GM21447 (cell line): ENCODE data around the gene ZFY.

Source experiments
- ATAC-seq: cut with Tn5 transposase; IDR thresholded peaks from one replicate; pipeline ENCODE4 v1.9.1; 2021; ENCODE audit not compliant: unreplicated experiment

ZFY gene

GRCh38 chrY:2934861-2935715, at the start of gene ZFY:
ZFY (plus strand) TSS chrY:2935381; CDS start chrY:2953937, 18,556 bp downstream.
- peak; percentile 26 for ATAC-seq

GRCh38 chrY:2885880-2886279, 49.3 kb upstream of the ZFY start:
- ATAC-seq = no peak

GRCh38 chrY:2887386-2887785, 47.8 kb upstream of the ZFY start:
- ATAC-seq = peak; percentile 10

- peak; percentile 82 for ATAC-seq
These were observed 47.2 kb upstream of the ZFY start for GRCh38 chrY:2887955-2888354.

- ATAC-seq = no peak
These were observed 41.7 kb upstream of the ZFY start for GRCh38 chrY:2893471-2893870.

- peak; percentile 75 for ATAC-seq
These were observed 39.1 kb upstream of the ZFY start for GRCh38 chrY:2896050-2896449.

GRCh38 chrY:2907356-2907755, 27.8 kb upstream of the ZFY start:
- no peak for ATAC-seq

- ATAC-seq = no peak
These were observed 21.9 kb upstream of the ZFY start for GRCh38 chrY:2913066-2913815.

- ATAC-seq = no peak
These were observed 1.1 kb upstream of the ZFY start for GRCh38 chrY:2934078-2934477.

- peak; percentile 72 for ATAC-seq
These were observed 695 bp downstream of the ZFY start for GRCh38 chrY:2935716-2936435.

- no peak for ATAC-seq
These were observed 1.2 kb downstream of the ZFY start for GRCh38 chrY:2936436-2936750.

GRCh38 chrY:2937149-2937548, 2.0 kb downstream of the ZFY start:
- ATAC-seq = no peak

GRCh38 chrY:2949590-2950252, 14.5 kb downstream of the ZFY start:
- ATAC-seq = peak; percentile 82

GRCh38 chrY:2950655-2951054, 15.5 kb downstream of the ZFY start:
- no peak for ATAC-seq

- ATAC-seq = no peak
These were observed 17.7 kb downstream of the ZFY start for GRCh38 chrY:2952912-2953311.

GRCh38 chrY:2954735-2955134, 19.6 kb downstream of the ZFY start:
- no peak for ATAC-seq

- no peak for ATAC-seq
These were observed 20.4 kb downstream of the ZFY start for GRCh38 chrY:2955561-2955960.

- ATAC-seq = no peak
These were observed 26.9 kb downstream of the ZFY start for GRCh38 chrY:2962061-2962460.

- ATAC-seq = no peak
These were observed 29.6 kb downstream of the ZFY start for GRCh38 chrY:2964814-2965213.

- no peak for ATAC-seq
These were observed 30.4 kb downstream of the ZFY start for GRCh38 chrY:2965629-2966028.

GRCh38 chrY:2969561-2969960, 34.4 kb downstream of the ZFY start:
- no peak for ATAC-seq
